H1 (cell line): ENCODE measurements around the gene CUEDC2. TPM values are rescaled to one million over a fixed set of nuclear protein-coding genes. Genes with fewer than 3 reads are reported as not detected.

Experiments
- BCL11A ChIP-seq, 2 experiments: IDR thresholded peaks; one replicate each; pipeline ENCODE4 v1.6.1; 2011; ENCODE audit warnings: low read depth in 2 of 2, low read length in 2 of 2, mild to moderate bottlenecking in 2 of 2
- CBX8 ChIP-seq: fragments of 300-800, 300-1000 bp; sonication (generic); IDR thresholded peaks from 2 replicates; pipeline ENCODE4 v1.7.1; 2016; ENCODE audit warnings: low read depth, low read length, borderline replicate concordance
- CHD7 ChIP-seq: fragments of 300-600 bp; sonication (generic); IDR thresholded peaks from 2 replicates; pipeline ENCODE4 v1.7.1; 2012; ENCODE audit warnings: low read length, moderate library complexity, mild to moderate bottlenecking, inconsistent platforms; ENCODE audit not compliant: insufficient replicate concordance
- CTBP2 ChIP-seq: IDR thresholded peaks from 2 replicates; pipeline ENCODE4 v1.7.0; 2011; ENCODE audit warnings: borderline replicate concordance, mild to moderate bottlenecking, moderate library complexity, mixed read lengths, low read length; ENCODE audit not compliant: insufficient read depth, insufficient read length
- EZH2 ChIP-seq: fragments of 200-600 bp; sonication (generic); IDR thresholded peaks from 2 replicates; pipeline ENCODE4 v1.7.1; 2012; ENCODE audit warnings: low read depth, mild to moderate bottlenecking, moderate library complexity, low read length, inconsistent platforms; ENCODE audit not compliant: severe bottlenecking
- MAFK ChIP-seq: IDR thresholded peaks from 2 replicates; pipeline ENCODE4 v1.6.1; 2012; ENCODE audit warnings: low read depth, mild to moderate bottlenecking, improper control_type of control experiment, low read length
- SIX5 ChIP-seq: IDR thresholded peaks from 2 replicates; pipeline ENCODE4 v1.6.1; 2011; ENCODE audit warnings: mild to moderate bottlenecking, low read depth, low read length
- TAF1 ChIP-seq: IDR thresholded peaks from 2 replicates; pipeline ENCODE4 v1.6.1; 2011; ENCODE audit warnings: mild to moderate bottlenecking, low read depth, low read length
- TAF7 ChIP-seq: optimal IDR thresholded peaks from 2 replicates; pipeline ENCODE3; 2011; ENCODE audit warnings: low read depth, mild to moderate bottlenecking, inconsistent platforms, low read length, moderate library complexity, borderline replicate concordance
- TBP ChIP-seq: IDR thresholded peaks from 2 replicates; pipeline ENCODE4 v1.6.1; 2011; ENCODE audit warnings: low read depth, low read length, improper control_type of control experiment
- polyA plus RNA-seq, 7 experiments: library from polyadenylated mRNA; depleted of rRNA in 3 of 7; stranded (reverse) in 5 of 7; unstranded in 2 of 7; fragments of >200 nt in 5 of 7; fragments of 200-250 nt in 2 of 7; gene quantifications; 1 replicate in 5 of 7; 2 replicates in 1 of 7; 4 replicates in 1 of 7; pipeline versions ENCODE4 v1.2.1 to v1.2.3, GENCODE V29; 2011 to 2013; ENCODE audit warnings: missing spikeins in 2 of 7, mixed read lengths in 2 of 7
- total RNA-seq: library from RNA; stranded (reverse); fragmentation: NEBNext Ultra II Directional; extraction: Animal tissue kit (Norgen Biotek cat#: 25700); gene quantifications from 2 replicates; pipeline ENCODE4 v1.2.1, GENCODE V29; 2021

Gene CUEDC2
- total and polyA plus RNA-seq, 2 of the 8 experiments (the other 6 are each of a cell fraction or from before 2014, with no cell fraction given) = 41.7 to 55.2 TPM

- TF ChIP-seq CHD7 (no peak), BCL11A (IDR thresholded peaks at IDR 0.05; ENCODE audit: low read depth in 2 of 2, low read length in 2 of 2) (no peak), EZH2 (peak; percentile 82), CTBP2 (no peak), CBX8 (no peak), TAF1 (no peak), TAF7 (no peak), TBP (no peak), SIX5 (no peak), MAFK (no peak)
Observed at GRCh38 chr10:102409604-102410428, 22.6 kb downstream of the CUEDC2 start (continued).
